ENCODE measurements around the gene PTPRO.

PTPRO gene

GRCh38 chr12:15322164-15323061, at the start of gene PTPRO:
Gene PTPRO (plus strand): TSS chr12:15322508.
- no peak for DNase-seq

- DNase-seq, result no peak
Observed at GRCh38 chr12:15273896-15274295, 48.4 kb upstream of the PTPRO start.

- no peak for DNase-seq
Observed at GRCh38 chr12:15274561-15274967, 47.7 kb upstream of the PTPRO start.

GRCh38 chr12:15276088-15276698, 46.1 kb upstream of the PTPRO start:
- no peak for DNase-seq

GRCh38 chr12:15278816-15279658, 43.3 kb upstream of the PTPRO start:
- no peak for DNase-seq

GRCh38 chr12:15280930-15281329, 41.4 kb upstream of the PTPRO start:
- DNase-seq, result no peak

GRCh38 chr12:15289192-15289591, 33.1 kb upstream of the PTPRO start:
- no peak for DNase-seq

- no peak for DNase-seq
Observed at GRCh38 chr12:15293731-15294130, 28.6 kb upstream of the PTPRO start.

GRCh38 chr12:15299947-15300346, 22.4 kb upstream of the PTPRO start:
- no peak for DNase-seq

GRCh38 chr12:15304296-15304695, 18.0 kb upstream of the PTPRO start:
- DNase-seq, result no peak

GRCh38 chr12:15306605-15307004, 15.7 kb upstream of the PTPRO start:
- no peak for DNase-seq

GRCh38 chr12:15307079-15307478, 15.2 kb upstream of the PTPRO start:
- no peak for DNase-seq

GRCh38 chr12:15318841-15319240, 3.5 kb upstream of the PTPRO start:
- no peak for DNase-seq

- DNase-seq, result no peak
Observed at GRCh38 chr12:15320881-15321280, 1.4 kb upstream of the PTPRO start.

- DNase-seq, result no peak
Observed at GRCh38 chr12:15323480-15323879, 1.2 kb downstream of the PTPRO start.

GRCh38 chr12:15329891-15330290, 7.6 kb downstream of the PTPRO start:
- no peak for DNase-seq

GRCh38 chr12:15334225-15334624, 11.9 kb downstream of the PTPRO start:
- no peak for DNase-seq

- no peak for DNase-seq
Observed at GRCh38 chr12:15335959-15336358, 13.7 kb downstream of the PTPRO start.

- DNase-seq, result no peak
Observed at GRCh38 chr12:15336768-15337553, 14.7 kb downstream of the PTPRO start.

GRCh38 chr12:15341371-15341770, 19.1 kb downstream of the PTPRO start:
- DNase-seq, result no peak

- no peak for DNase-seq
Observed at GRCh38 chr12:15344561-15344960, 22.3 kb downstream of the PTPRO start.

GRCh38 chr12:15346488-15346887, 24.2 kb downstream of the PTPRO start:
- DNase-seq, result no peak

- no peak for DNase-seq
Observed at GRCh38 chr12:15350643-15351042, 28.3 kb downstream of the PTPRO start.

Data from KG1 (cell line).